Measurements from ENCODE around the gene RBPMS2.

DNA sequence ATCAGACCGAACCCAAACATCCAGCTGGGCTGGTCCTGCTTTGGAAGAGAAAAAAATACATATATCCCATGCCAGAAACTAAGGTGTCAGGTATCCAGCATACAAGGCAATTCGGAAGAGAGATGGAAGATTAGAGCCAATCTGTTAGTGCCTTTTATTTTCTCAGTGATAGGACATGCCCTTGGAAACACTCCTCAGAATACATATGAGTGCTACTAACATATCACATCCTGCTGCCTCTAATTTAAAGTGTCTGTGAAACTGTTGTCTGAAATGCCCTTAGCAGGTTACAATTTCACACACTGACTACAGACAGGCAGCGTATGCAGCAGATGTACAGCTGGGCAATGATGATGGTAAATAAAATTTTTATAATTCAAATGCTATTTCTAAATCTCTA, 78.9 kb downstream of the RBPMS2 start:
- no peak for TF ChIP-seq CTCF (optimal IDR thresholded peaks at IDR 0.05 in 1 of 3, IDR thresholded peaks at IDR 0.05 in 1 of 3, conservative IDR thresholded peaks at IDR 0.05 in 1 of 3; ENCODE audit: extremely low read depth in 1 of 3, insufficient read depth in 2 of 3, low read length in 3 of 3)
- no peak for TF ChIP-seq EZH2 (IDR thresholded peaks at IDR 0.05; ENCODE audit: low read length)

All from keratinocyte (primary cell).